ENCODE data around the gene SLC44A4. TPM values are rescaled to one million over a fixed set of nuclear protein-coding genes. Genes with fewer than 3 reads are reported as not detected.
"Not testable (repeated sequence)": the region's sequence is repeated elsewhere in the genome, so short reads cannot be mapped to it uniquely, and the experiment has no call there.

The SLC44A4 gene
- total and polyA plus RNA-seq, 8 donors, result 35.4 to 201 (median 121) TPM

- intact Hi-C loops (cut with DNase I; ENCODE audit: low total_unique reads), result no loop called here
- WGBS, 5 donors, result 70 to 82% (median 80%) methylated on average over 8 of the region's 8 CpGs
Observed at GRCh38 chr6:31864818-31865204, 14.0 kb downstream of the SLC44A4 start.

DNA sequence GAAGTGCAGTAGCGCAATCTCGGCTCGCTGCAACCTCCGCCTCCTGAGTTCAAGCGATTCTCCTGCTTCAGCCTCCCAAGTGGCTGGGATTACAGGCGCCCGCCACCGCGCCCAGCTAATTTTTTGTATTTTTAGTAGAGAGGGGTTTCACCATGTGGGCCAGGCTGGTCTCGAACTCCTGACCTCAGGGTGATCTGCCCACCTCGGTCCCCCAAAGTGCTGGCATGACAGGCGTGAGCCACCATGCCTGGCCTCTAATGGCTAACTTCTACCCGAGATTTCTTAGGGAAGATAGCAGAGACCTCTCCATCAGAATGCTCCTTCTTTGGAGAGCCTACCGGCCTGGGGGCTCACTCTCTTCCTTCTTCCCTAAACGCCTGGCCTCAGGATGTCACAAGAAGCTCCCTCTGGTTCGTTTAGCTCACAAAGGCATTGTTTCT lies 14.7 kb downstream of the SLC44A4 start:
- H3K9me3 ChIP-seq; intact Hi-C loops (cut with DNase I; ENCODE audit: low total_unique reads); DNase-seq; H3K27me3 ChIP-seq: not testable (repeated sequence)
- Histone ChIP-seq H3K27ac (peak overlapping the region; percentile 25 to 93 (median 90)), H3K4me1 (peaks cover 17 to 60% (median 36%) of the 10 kb centered on the region in 4 donors), H3K4me3 (peak overlapping the region; percentile 41 to 84 (median 68)), H3K36me3 (peaks cover 19 to 55% (median 29%) of the 10 kb centered on the region in 4 donors)
- WGBS, 5 donors, result 18 to 33% (median 31%) methylated on average over 14 to 16 of the region's 16 CpGs

More at GRCh38 chr6:31864818-31865204, 14.0 kb downstream of the SLC44A4 start:
- H3K9me3 ChIP-seq, result no peaks in the 10 kb centered on the region
- peak overlapping the region in 3 of 5 donors; percentile 83 to 93 (median 90) for H3K27ac ChIP-seq
- DNase-seq, result no peak
- no peaks in the 10 kb centered on the region for H3K27me3 ChIP-seq
- H3K4me3 ChIP-seq, result no peak overlapping the region
- TF ChIP-seq CTCF (IDR thresholded peaks at IDR 0.05) (no peak), POLR2A (IDR thresholded peaks at IDR 0.05) (no peak), EP300 (IDR thresholded peaks at IDR 0.05) (no peak), POLR2AphosphoS5 (IDR thresholded peaks at IDR 0.05) (no peak)
- peaks cover 17 to 60% (median 36%) of the 10 kb centered on the region in 4 donors for H3K4me1 ChIP-seq
- H3K36me3 ChIP-seq, result peaks cover 12 to 53% (median 27%) of the 10 kb centered on the region in 4 donors

DNA sequence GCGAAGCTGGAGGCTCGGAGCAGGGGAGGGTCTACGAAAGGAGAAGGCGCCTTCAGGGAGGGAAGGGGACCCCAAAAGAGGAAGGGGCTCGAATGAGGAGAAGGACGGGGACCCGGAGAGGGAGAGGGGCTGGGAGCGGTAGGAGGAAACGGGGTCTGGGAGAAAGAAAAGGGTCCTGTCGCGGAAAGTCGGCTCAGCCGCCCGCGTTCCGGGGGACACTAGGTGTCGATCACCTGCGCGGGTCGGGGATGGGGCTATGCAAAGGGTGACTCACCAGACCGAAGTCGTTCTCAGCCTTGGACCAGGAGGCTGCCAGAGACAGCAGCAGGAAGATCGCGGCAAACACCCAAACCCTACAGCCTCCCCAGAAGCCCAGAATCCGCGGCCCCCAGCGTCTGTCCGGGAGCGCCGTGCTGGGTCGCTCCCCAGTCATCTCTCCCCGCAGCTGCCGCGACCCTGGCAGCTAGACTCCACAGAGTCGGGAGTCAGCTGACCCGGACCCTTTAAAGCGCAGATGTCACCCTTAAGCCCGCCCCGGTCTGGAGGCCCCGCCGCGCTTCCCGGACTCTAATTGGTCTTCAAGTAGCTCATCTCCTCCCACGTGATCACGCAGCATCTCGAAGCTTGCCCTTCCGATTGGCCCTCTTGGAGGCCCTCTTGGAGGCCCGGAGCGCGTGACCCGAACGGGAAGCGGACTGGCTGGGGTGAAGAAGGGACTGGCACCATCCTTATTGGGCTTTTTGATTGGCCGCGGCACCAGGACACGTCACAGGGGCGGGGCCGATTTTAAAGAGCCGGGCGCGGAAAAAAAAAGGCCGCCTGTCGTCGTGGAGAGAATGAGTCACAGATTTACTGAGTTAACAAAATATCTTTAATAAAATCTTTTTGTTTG lies 16.2 kb downstream of the SLC44A4 start, which contains the start of gene NEU1:
Gene NEU1, minus strand, starts transcription at position 478 of the 892 bp plus-strand sequence. Its CDS starts 45 bp downstream, at position 433.
- Histone ChIP-seq H3K9me3 (no peaks in the 10 kb centered on the region), H3K27me3 (no peaks in the 10 kb centered on the region), H3K27ac (peak within 1 kb of the TSS; percentile 88 to 93 (median 90)), H3K36me3 (peaks cover 28 to 61% (median 36%) of the 10 kb centered on the region in 4 donors), H3K4me3 (peak within 1 kb of the TSS; percentile 60 to 84 (median 74)), H3K4me1 (peaks cover 17 to 54% (median 36%) of the 10 kb centered on the region in 4 donors)
- WGBS, 5 donors, result 0 to 2% (median 1%) methylated on average over 51 to 64 of the region's 64 CpGs
- TF ChIP-seq POLR2A (IDR thresholded peaks at IDR 0.05), result peak in 2 of 4 donors; percentile 73 to 94
- TF ChIP-seq POLR2AphosphoS5 (IDR thresholded peaks at IDR 0.05), result peak; percentile 89 to 98 (median 96)
- TF ChIP-seq CTCF (IDR thresholded peaks at IDR 0.05), result peak in 1 of 7 experiments; percentile 8
- TF ChIP-seq EP300 (IDR thresholded peaks at IDR 0.05), result no peak
- DNase-seq, result peak; percentile 99 to 100
- intact Hi-C loops (cut with DNase I; ENCODE audit: low total_unique reads), result no loop called here

GRCh38 chr6:31861919-31862343 lies 16.9 kb downstream of the SLC44A4 start:
- 38 to 53% (median 50%) methylated on average over 17 of the region's 17 CpGs for WGBS, 5 donors
- Histone ChIP-seq H3K27ac (peak overlapping the region; percentile 88 to 93 (median 90)), H3K9me3 (no peaks in the 10 kb centered on the region), H3K4me3 (peak overlapping the region; percentile 60 to 84 (median 74)), H3K36me3 (peaks cover 28 to 67% (median 42%) of the 10 kb centered on the region in 4 donors), H3K4me1 (peaks cover 17 to 54% (median 36%) of the 10 kb centered on the region in 4 donors), H3K27me3 (no peaks in the 10 kb centered on the region)
- DNase-seq, result no peak
- intact Hi-C loops (cut with DNase I; ENCODE audit: low total_unique reads), result no loop called here
- TF ChIP-seq POLR2AphosphoS5 (IDR thresholded peaks at IDR 0.05), result no peak
- TF ChIP-seq CTCF (IDR thresholded peaks at IDR 0.05), result no peak
- no peak for TF ChIP-seq EP300 (IDR thresholded peaks at IDR 0.05)
- no peak for TF ChIP-seq POLR2A (IDR thresholded peaks at IDR 0.05)
